Astrocyte (in vitro differentiated cells and primary cell): Measurements from ENCODE around the gene TOP3A.

Source experiments
- EZH2 ChIP-seq: IDR thresholded peaks from 2 replicates; pipeline ENCODE4 v1.6.1; 2012; ENCODE audit warnings: mild to moderate bottlenecking, low read length, inconsistent platforms; ENCODE audit not compliant: insufficient read depth
- TF ChIP-seq, protein P1 (sequence below): IDR thresholded peaks from 2 replicates; pipeline ENCODE4 v1.5.1; 2011; ENCODE audit warnings: low read depth, mild to moderate bottlenecking, inconsistent platforms, low read length, moderate library complexity; ENCODE audit not compliant: insufficient read depth

DNA sequence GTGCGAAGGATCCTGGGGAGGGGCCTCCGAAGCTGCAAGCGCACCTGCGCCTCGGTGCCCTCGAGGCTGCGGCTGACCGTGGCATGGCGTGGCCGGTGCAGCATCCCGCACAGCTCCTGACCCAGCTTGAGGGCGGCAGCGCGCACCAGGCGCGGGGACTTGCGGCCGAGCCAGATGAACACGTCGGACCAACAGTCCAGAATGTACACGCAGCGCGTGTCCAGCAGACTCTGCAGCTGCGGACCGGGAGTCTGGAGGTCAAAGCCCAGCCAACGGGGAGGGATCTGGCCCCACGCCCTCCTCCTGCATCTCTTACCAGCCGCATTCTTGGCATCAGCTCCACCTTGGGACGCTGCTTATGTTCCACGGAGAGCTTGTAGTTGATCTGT, 67.2 kb downstream of the TOP3A start:
- TF ChIP-seq, protein P1, sequence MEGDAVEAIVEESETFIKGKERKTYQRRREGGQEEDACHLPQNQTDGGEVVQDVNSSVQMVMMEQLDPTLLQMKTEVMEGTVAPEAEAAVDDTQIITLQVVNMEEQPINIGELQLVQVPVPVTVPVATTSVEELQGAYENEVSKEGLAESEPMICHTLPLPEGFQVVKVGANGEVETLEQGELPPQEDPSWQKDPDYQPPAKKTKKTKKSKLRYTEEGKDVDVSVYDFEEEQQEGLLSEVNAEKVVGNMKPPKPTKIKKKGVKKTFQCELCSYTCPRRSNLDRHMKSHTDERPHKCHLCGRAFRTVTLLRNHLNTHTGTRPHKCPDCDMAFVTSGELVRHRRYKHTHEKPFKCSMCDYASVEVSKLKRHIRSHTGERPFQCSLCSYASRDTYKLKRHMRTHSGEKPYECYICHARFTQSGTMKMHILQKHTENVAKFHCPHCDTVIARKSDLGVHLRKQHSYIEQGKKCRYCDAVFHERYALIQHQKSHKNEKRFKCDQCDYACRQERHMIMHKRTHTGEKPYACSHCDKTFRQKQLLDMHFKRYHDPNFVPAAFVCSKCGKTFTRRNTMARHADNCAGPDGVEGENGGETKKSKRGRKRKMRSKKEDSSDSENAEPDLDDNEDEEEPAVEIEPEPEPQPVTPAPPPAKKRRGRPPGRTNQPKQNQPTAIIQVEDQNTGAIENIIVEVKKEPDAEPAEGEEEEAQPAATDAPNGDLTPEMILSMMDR: no peak
- no peak for TF ChIP-seq EZH2
